Osteoblast (primary cell): ENCODE data around the gene YIPF3. TPM values are rescaled to one million over a fixed set of nuclear protein-coding genes. Genes with fewer than 3 reads are reported as not detected.

Experiments used
- DNase-seq: peaks from one replicate; pipeline ENCODE4 v3.0.0; 2011; ENCODE audit warnings: low spot score, mixed read lengths; ENCODE audit not compliant: insufficient read length; ENCODE audit errors: missing footprints
- H2AFZ ChIP-seq: 2 replicates; pipeline ENCODE4 v1.6.0; 2011; ENCODE audit warnings: mild to moderate bottlenecking, low read length
- H3K27ac ChIP-seq: 2 replicates; pipeline ENCODE4 v1.5.1; 2011; ENCODE audit warnings: mild to moderate bottlenecking, low read depth, low read length, moderate library complexity
- H3K27me3 ChIP-seq: 2 replicates; pipeline ENCODE4 v1.6.0; 2012; ENCODE audit warnings: mild to moderate bottlenecking, control low read depth, inconsistent platforms, low read length, moderate library complexity; ENCODE audit not compliant: insufficient read depth
- H3K36me3 ChIP-seq: 2 replicates; pipeline ENCODE4 v1.5.1; 2011; ENCODE audit warnings: mild to moderate bottlenecking, low read length, control low read depth, moderate library complexity; ENCODE audit not compliant: insufficient read depth
- H3K4me1 ChIP-seq: 2 replicates; pipeline ENCODE4 v1.5.1; 2011; ENCODE audit warnings: mild to moderate bottlenecking, low read length, control low read depth, moderate library complexity; ENCODE audit not compliant: insufficient read depth
- H3K4me2 ChIP-seq: 2 replicates; pipeline ENCODE4 v1.6.0; 2011; ENCODE audit warnings: mild to moderate bottlenecking, low read length; ENCODE audit not compliant: insufficient read depth
- H3K4me3 ChIP-seq: fragments of 200-600 bp; sonication (generic); 3 replicates; pipeline ENCODE4 v1.5.1; 2012; ENCODE audit warnings: mild to moderate bottlenecking, low read length, inconsistent platforms; ENCODE audit not compliant: insufficient read depth
- H3K79me2 ChIP-seq: 2 replicates; pipeline ENCODE4 v1.6.0; 2012; ENCODE audit warnings: mild to moderate bottlenecking, low read length, control low read depth, inconsistent platforms; ENCODE audit not compliant: insufficient read depth
- H3K9me3 ChIP-seq: 2 replicates; pipeline ENCODE4 v1.5.1; 2011; ENCODE audit warnings: low read depth, low read length, control low read depth
- H4K20me1 ChIP-seq: 2 replicates; pipeline ENCODE4 v1.6.0; 2012; ENCODE audit warnings: mild to moderate bottlenecking, low read length, control low read depth; ENCODE audit not compliant: insufficient read depth
- CTCF ChIP-seq: IDR thresholded peaks from 2 replicates; pipeline ENCODE4 v1.5.1; 2011; ENCODE audit warnings: mild to moderate bottlenecking, low read depth, low read length, moderate library complexity; ENCODE audit errors: extremely low read depth
- total RNA-seq: library from RNA; depleted of rRNA; stranded (reverse); fragments of >200 nt; gene quantifications from 2 replicates; pipeline ENCODE4 v1.2.3, GENCODE V29; 2012

The YIPF3 gene
- total RNA-seq, 1 donor, result 98.8 TPM

DNA sequence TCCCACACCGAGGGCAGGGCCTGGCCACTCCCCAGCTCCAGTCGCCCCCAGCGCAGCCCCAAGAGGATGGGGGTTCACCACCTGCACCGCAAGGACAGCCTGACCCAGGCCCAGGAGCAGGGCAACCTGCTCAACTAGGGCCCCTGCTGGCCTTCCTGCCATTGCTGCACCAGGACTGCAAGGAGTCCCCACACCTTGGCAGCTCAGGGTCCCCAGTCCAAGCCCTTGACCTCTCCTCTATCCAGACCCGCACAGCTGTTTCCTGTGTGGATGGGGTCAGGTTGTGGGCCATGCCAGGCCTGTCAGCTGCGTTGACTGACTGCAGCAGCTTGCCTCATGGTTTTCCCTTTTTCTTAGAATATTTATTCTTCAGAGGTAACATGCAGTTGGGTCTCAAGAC lies 11.0 kb downstream of the YIPF3 start:
- H3K27me3 ChIP-seq, result no peaks in the 10 kb centered on the region
- TF ChIP-seq CTCF, result no peak
- H3K9me3 ChIP-seq, result no peaks in the 10 kb centered on the region
- no peak for DNase-seq
- H2AFZ ChIP-seq, result no peak overlapping the region
- H3K4me2 ChIP-seq, result no peak overlapping the region
- H3K79me2 ChIP-seq, result no peaks in the 10 kb centered on the region
- no peak overlapping the region for H3K27ac ChIP-seq
- peaks cover 3% of the 10 kb centered on the region for H4K20me1 ChIP-seq
- no peak overlapping the region for H3K4me3 ChIP-seq
- H3K36me3 ChIP-seq, result peaks cover 38% of the 10 kb centered on the region
- H3K4me1 ChIP-seq, result peaks cover 15% of the 10 kb centered on the region

DNA sequence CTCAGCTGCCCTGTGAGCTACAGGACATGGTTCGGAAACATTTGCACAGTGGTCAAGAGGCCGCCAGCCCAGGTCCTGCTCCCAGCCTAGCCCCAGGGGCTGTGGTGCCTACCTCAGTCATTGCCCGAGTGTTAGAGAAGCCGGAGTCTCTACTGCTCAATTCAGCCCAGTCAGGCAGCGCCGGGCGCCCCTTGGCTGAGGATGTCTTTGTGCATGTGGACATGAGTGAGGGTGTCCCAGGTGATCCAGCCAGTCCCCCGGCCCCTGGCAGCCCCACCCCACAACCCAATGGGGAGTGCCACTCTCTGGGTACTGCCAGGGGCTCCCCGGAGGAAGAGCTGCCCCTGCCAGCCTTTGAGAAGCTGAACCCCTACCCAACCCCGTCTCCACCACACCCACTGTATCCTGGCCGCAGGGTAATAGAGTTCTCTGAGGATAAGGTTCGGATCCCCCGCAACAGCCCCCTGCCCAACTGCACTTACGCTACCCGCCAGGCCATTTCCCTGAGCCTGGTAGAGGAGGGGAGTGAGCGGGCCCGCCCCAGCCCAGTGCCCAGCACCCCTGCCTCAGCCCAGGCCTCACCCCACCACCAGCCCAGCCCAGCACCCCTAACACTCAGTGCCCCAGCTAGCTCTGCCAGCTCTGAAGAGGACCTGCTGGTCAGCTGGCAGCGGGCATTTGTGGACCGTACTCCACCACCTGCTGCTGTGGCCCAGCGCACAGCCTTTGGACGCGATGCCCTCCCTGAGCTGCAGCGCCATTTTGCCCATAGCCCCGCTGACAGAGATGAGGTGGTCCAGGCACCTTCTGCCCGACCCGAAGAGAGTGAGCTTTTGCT lies 11.8 kb downstream of the YIPF3 start:
- TF ChIP-seq CTCF, result no peak
- H3K27me3 ChIP-seq, result no peaks in the 10 kb centered on the region
- no peak for DNase-seq
- H3K27ac ChIP-seq, result no peak overlapping the region
- no peaks in the 10 kb centered on the region for H3K79me2 ChIP-seq
- H3K36me3 ChIP-seq, result peaks cover 45% of the 10 kb centered on the region
- H3K9me3 ChIP-seq, result no peaks in the 10 kb centered on the region
- peaks cover 10% of the 10 kb centered on the region for H3K4me1 ChIP-seq
- H4K20me1 ChIP-seq, result peaks cover 3% of the 10 kb centered on the region
- no peak overlapping the region for H2AFZ ChIP-seq
- H3K4me2 ChIP-seq, result no peak overlapping the region
- H3K4me3 ChIP-seq, result no peak overlapping the region

DNA sequence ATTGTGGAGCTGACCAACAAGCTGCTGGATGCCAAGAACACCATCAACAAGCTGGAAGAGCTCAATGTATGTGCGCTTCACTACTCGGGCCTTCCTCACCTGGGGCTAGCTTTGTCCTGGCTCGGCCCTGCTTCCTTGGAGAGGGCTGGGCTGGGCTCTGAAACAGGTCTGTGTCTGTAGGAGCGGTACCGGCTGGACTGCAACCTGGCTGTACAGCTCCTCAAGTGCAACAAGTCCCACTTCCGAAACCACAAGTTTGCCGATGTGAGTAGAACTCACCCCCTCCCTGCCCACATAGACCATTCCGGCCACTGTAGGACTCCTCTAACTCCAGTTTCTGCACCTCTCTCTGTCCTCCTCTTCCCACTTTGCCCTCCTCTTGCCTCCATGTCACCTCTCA lies 13.3 kb downstream of the YIPF3 start:
- no peaks in the 10 kb centered on the region for H3K27me3 ChIP-seq
- H3K79me2 ChIP-seq, result no peaks in the 10 kb centered on the region
- no peaks in the 10 kb centered on the region for H3K9me3 ChIP-seq
- no peak overlapping the region for H3K4me2 ChIP-seq
- no peak overlapping the region for H2AFZ ChIP-seq
- H3K27ac ChIP-seq, result no peak overlapping the region
- peaks cover 59% of the 10 kb centered on the region for H3K36me3 ChIP-seq
- TF ChIP-seq CTCF, result no peak
- DNase-seq, result no peak
- peaks cover 3% of the 10 kb centered on the region for H4K20me1 ChIP-seq
- peaks cover under 1% of the 10 kb centered on the region for H3K4me1 ChIP-seq
- H3K4me3 ChIP-seq, result no peak overlapping the region

- H3K9me3 ChIP-seq, result no peaks in the 10 kb centered on the region
- peaks cover 66% of the 10 kb centered on the region for H3K36me3 ChIP-seq
- H3K27ac ChIP-seq, result no peak overlapping the region
- H3K4me3 ChIP-seq, result no peak overlapping the region
- H3K79me2 ChIP-seq, result peaks cover 5% of the 10 kb centered on the region
- no peak overlapping the region for H2AFZ ChIP-seq
- peaks cover 4% of the 10 kb centered on the region for H4K20me1 ChIP-seq
- H3K4me2 ChIP-seq, result no peak overlapping the region
- no peak for DNase-seq
- no peaks in the 10 kb centered on the region for H3K27me3 ChIP-seq
- TF ChIP-seq CTCF, result no peak
- H3K4me1 ChIP-seq, result no peaks in the 10 kb centered on the region
Observed at GRCh38 chr6:43502666-43503065, 14.1 kb downstream of the YIPF3 start.
